Lower leg skin (tissue), 4 donors: Measurements from ENCODE around the gene INHBB. TPM values are rescaled to one million over a fixed set of nuclear protein-coding genes. Genes with fewer than 3 reads are reported as not detected.

Source experiments
- DNase-seq, 2 donors: peaks; one replicate each; pipeline ENCODE4 v3.0.0-alpha.2; 2019; ENCODE audit warnings: low spot score in 2 of 2
- H3K4me3 ChIP-seq: fragments of 200-600 bp; sonication (generic); 2 replicates; pipeline ENCODE4 v1.5.1; 2017; ENCODE audit warnings: mild to moderate bottlenecking, low read depth; ENCODE audit not compliant: poor library complexity, severe bottlenecking
- POLR2A ChIP-seq, 2 donors: fragments of 450-650 bp; IDR thresholded peaks; one replicate each; pipeline ENCODE4 v1.6.1; 2016 to 2017; ENCODE audit warnings: antibody characterized with exemption in 2 of 2, mild to moderate bottlenecking in 1 of 2, moderate library complexity in 1 of 2
- WGBS, 2 donors: methylation state at CpG; one replicate each; pipeline ENCODE4 v1.1.5; 2018; 5-methylcytosine and 5-hydroxymethylcytosine counted together
- intact Hi-C: fragments of 100-400 bp; cut with DNase I; formaldehyde crosslinking; loops from one replicate; pipeline ENCODE4 v1.15.0; 2023; ENCODE audit warnings: low total_unique reads
- total RNA-seq, 4 donors: library from RNA; depleted of rRNA; stranded (reverse); fragments of >200 nt; gene quantifications; one replicate each; pipeline ENCODE4 v1.1.0, GENCODE V29; 2016
- TF ChIP-seq, protein P1 (sequence below), 3 donors: fragments of 450-650 bp; IDR thresholded peaks; one replicate each; pipeline ENCODE4 v1.5.1; 2016; ENCODE audit warnings: antibody characterized with exemption in 3 of 3, mild to moderate bottlenecking in 3 of 3, moderate library complexity in 2 of 3

Gene INHBB
- total RNA-seq, 4 donors from 2014 or later = 9.4 to 47.9 (median 25.0) TPM

- WGBS, 2 donors = 80 to 81% methylated on average over 12 of the region's 12 CpGs
- intact Hi-C loops = no loop called here
- TF ChIP-seq, protein P1, sequence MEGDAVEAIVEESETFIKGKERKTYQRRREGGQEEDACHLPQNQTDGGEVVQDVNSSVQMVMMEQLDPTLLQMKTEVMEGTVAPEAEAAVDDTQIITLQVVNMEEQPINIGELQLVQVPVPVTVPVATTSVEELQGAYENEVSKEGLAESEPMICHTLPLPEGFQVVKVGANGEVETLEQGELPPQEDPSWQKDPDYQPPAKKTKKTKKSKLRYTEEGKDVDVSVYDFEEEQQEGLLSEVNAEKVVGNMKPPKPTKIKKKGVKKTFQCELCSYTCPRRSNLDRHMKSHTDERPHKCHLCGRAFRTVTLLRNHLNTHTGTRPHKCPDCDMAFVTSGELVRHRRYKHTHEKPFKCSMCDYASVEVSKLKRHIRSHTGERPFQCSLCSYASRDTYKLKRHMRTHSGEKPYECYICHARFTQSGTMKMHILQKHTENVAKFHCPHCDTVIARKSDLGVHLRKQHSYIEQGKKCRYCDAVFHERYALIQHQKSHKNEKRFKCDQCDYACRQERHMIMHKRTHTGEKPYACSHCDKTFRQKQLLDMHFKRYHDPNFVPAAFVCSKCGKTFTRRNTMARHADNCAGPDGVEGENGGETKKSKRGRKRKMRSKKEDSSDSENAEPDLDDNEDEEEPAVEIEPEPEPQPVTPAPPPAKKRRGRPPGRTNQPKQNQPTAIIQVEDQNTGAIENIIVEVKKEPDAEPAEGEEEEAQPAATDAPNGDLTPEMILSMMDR (IDR thresholded peaks at IDR 0.05) = no peak
- TF ChIP-seq POLR2A (IDR thresholded peaks at IDR 0.05) = no peak
- H3K4me3 ChIP-seq = no peak overlapping the region
- DNase-seq = no peak
Observed at GRCh38 chr2:120376101-120376500, 30.2 kb downstream of the INHBB start.

DNA sequence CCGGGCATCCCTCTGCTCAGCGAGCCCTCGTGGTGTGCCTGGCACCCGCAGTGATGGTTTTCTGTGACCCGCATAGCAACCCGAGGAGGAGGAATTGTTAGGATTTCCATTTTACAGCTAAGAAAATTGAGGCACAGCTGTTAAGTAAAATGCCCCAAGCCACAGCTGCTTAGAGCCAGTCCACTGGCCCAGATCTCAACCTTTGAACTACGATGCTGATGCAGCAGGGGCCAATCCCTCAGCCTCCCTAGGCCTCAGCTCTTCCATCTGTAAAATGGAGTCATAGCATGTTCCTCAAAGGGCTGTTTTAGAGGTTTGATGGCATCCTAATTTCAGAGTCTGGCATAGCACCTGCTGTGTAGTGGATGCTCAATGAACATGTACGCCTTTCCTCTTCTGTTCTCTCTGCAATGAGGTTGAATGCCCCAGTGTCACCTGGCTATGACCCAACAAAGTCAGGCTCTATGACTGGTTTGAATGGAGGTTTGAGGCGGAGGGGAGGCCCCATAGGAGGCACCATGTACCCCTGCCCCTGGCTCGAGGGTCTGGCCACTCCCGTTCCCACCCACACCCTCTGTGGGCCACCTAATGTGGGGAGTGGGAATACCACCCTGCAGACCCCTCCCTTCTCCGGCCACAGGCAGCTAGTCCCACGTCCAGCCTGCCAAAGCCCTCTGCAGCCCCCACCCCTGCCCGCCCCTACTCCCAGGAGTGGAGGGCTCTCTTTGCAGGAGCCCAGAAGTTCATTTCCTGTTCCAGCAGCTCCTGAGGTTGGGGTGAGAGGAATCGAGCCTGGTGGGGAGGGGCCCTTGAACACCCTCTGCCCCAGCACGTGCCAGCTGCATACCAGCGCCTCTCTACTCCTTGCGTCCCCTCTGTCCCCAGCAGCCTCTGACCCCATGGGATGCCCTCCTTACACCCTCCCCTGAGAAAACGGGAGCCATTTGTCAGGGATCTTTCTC, 31.0 kb downstream of the INHBB start:
- intact Hi-C loops = no loop called here
- no peak for DNase-seq
- 76 to 81% methylated on average over 19 of the region's 19 CpGs for WGBS, 2 donors
- no peak for TF ChIP-seq POLR2A (IDR thresholded peaks at IDR 0.05)
- TF ChIP-seq, protein P1 (IDR thresholded peaks at IDR 0.05) = no peak
- H3K4me3 ChIP-seq = no peak overlapping the region

- 69 to 92% methylated on average over 3 of the region's 3 CpGs for WGBS, 2 donors
Observed at GRCh38 chr2:120378605-120379004, 32.7 kb downstream of the INHBB start.

GRCh38 chr2:120379916-120380893, 34.3 kb downstream of the INHBB start:
- DNase-seq = no peak
- H3K4me3 ChIP-seq = no peak overlapping the region
- TF ChIP-seq, protein P1 (IDR thresholded peaks at IDR 0.05) = no peak
- no peak for TF ChIP-seq POLR2A (IDR thresholded peaks at IDR 0.05)
- WGBS, 2 donors = 69 to 72% methylated on average over 20 to 21 of the region's 21 CpGs
- intact Hi-C loops = no loop called here

More at GRCh38 chr2:120378605-120379004, 32.7 kb downstream of the INHBB start:
- no peak overlapping the region for H3K4me3 ChIP-seq
- TF ChIP-seq POLR2A (IDR thresholded peaks at IDR 0.05) = no peak
- TF ChIP-seq, protein P1 (IDR thresholded peaks at IDR 0.05) = no peak
- no peak for DNase-seq
- intact Hi-C loops = no loop called here

- intact Hi-C loops = no loop called here
- TF ChIP-seq POLR2A (IDR thresholded peaks at IDR 0.05) = no peak
- TF ChIP-seq, protein P1 (IDR thresholded peaks at IDR 0.05) = no peak
- 87 to 92% methylated on average over 6 of the region's 6 CpGs for WGBS, 2 donors
- DNase-seq = no peak
- H3K4me3 ChIP-seq = no peak overlapping the region
Observed at GRCh38 chr2:120381192-120381591, 35.3 kb downstream of the INHBB start.
